HCT116 (cell line): ENCODE data around the gene LTC4S. TPM values are rescaled to one million over a fixed set of nuclear protein-coding genes. Genes with fewer than 3 reads are reported as not detected.

Experiments used
- ATAC-seq: fragments of 200-7000 bp; cut with Tn5 transposase; 2 replicates; pipeline ENCODE4 v1.9.1; 2020; ENCODE audit warnings: mild to moderate bottlenecking, moderate library complexity
- BruUV-seq: library from RNA; stranded (reverse); fragments of 400-500 nt; replicated peaks from 2 replicates; lab custom pipeline; 2021; lab: Mats Ljungman, UMichigan
- CTCF ChIA-PET: fragments of 300-600 bp; sonication (Branson Sonifier 250); formaldehyde crosslinking; loops from one replicate; lab custom pipeline; 2021; ENCODE audit warnings: antibody characterized with exemption; lab: Charles Lee
- POLR2A ChIA-PET: fragments of 300-600, 350-600 bp; sonication (Branson Sonifier 250); formaldehyde crosslinking; loops from one replicate; lab custom pipeline; 2021; ENCODE audit warnings: antibody characterized with exemption; lab: Charles Lee
- RAD21 ChIA-PET, 2 experiments: fragments of 300-600 bp; sonication (Branson Sonifier 250); formaldehyde crosslinking; loops; one replicate each; lab custom pipeline; 2023; ENCODE audit warnings: low total read pairs in 2 of 2; ENCODE audit not compliant: uncharacterized antibody in 2 of 2, unreplicated experiment in 2 of 2, low non-redundant PET in 1 of 2; lab: Charles Lee
- DNase-seq: peaks from one replicate; pipeline ENCODE4 v3.0.0-alpha.2; 2010; ENCODE audit warnings: low read depth, low spot score
- H2AFZ ChIP-seq: fragments of 200-600 bp; shearing (Covaris generic), sonication (generic); 2 replicates; pipeline ENCODE4 v1.6.1; 2017; ENCODE audit warnings: low read depth, mixed run types, mixed read lengths, antibody characterized with exemption, low read length; ENCODE audit not compliant: poor library complexity, severe bottlenecking
- H3K27ac ChIP-seq: 2 replicates; pipeline ENCODE4 v1.5.1; 2012; ENCODE audit warnings: low read depth, low read length
- H3K27me3 ChIP-seq: fragments of 200-600 bp; sonication (generic); 2 replicates; pipeline ENCODE4 v1.6.1; 2016; ENCODE audit warnings: mixed run types, low read length, mixed read lengths; ENCODE audit not compliant: insufficient read depth
- H3K36me3 ChIP-seq, 2 experiments: fragments of 200-500 bp in 1 of 2; fragments of 200-600 bp in 1 of 2; sonication (Bioruptor generic) in 1 of 2; sonication (generic) in 1 of 2; 2 replicates each; pipeline versions ENCODE4 v1.5.1 to v1.6.1; 2014 to 2016; ENCODE audit warnings: low read length in 2 of 2, inconsistent platforms in 1 of 2, mixed read lengths in 1 of 2, mixed run types in 1 of 2; ENCODE audit not compliant: insufficient read depth in 2 of 2, control insufficient read depth in 1 of 2
- H3K4me1 ChIP-seq, 2 experiments: fragments of 200-600 bp in 1 of 2; sonication (generic) in 1 of 2; 2 replicates each; pipeline versions ENCODE4 v1.5.1 to v1.6.1; 2012 to 2017; ENCODE audit warnings: low read length in 2 of 2, inconsistent platforms in 1 of 2, mild to moderate bottlenecking in 1 of 2, mixed read lengths in 1 of 2, mixed run types in 1 of 2, moderate library complexity in 1 of 2; ENCODE audit not compliant: insufficient read depth in 2 of 2, control insufficient read depth in 1 of 2
- H3K4me2 ChIP-seq: fragments of 200-600 bp; sonication (generic); 2 replicates; pipeline ENCODE4 v1.6.1; 2017; ENCODE audit warnings: mixed run types, low read length, mixed read lengths
- H3K4me3 ChIP-seq, 2 experiments: fragments of 200-600 bp in 1 of 2; sonication (generic) in 1 of 2; replicated peaks in 1 of 2; 2 replicates each; pipeline ENCODE4 v1.5.1; 2011 to 2016; ENCODE audit warnings: low read length in 2 of 2, control low read depth in 1 of 2, low read depth in 1 of 2, mild to moderate bottlenecking in 1 of 2, mixed read lengths in 1 of 2, mixed run types in 1 of 2
- H3K79me2 ChIP-seq: fragments of 200-600 bp; sonication (generic); 2 replicates; pipeline ENCODE4 v1.6.1; 2017; ENCODE audit warnings: mild to moderate bottlenecking, mixed run types, low read length, moderate library complexity, mixed read lengths; ENCODE audit not compliant: insufficient read depth
- H3K9ac ChIP-seq: fragments of 200-600 bp; sonication (generic); 2 replicates; pipeline ENCODE4 v1.6.1; 2016; ENCODE audit warnings: low read length, mixed read lengths
- H3K9me2 ChIP-seq: fragments of 200-600 bp; sonication (generic), shearing (Covaris generic); 2 replicates; pipeline ENCODE4 v1.6.1; 2017; ENCODE audit warnings: mixed run types, mild to moderate bottlenecking, moderate library complexity; ENCODE audit not compliant: insufficient read depth
- H3K9me3 ChIP-seq, 2 experiments: fragments of 200-500 bp in 1 of 2; fragments of 200-600 bp in 1 of 2; sonication (Bioruptor generic) in 1 of 2; sonication (generic) in 1 of 2; 2 replicates each; pipeline ENCODE4 v1.6.1; 2014 to 2017; ENCODE audit warnings: low read length in 2 of 2, mixed read lengths in 2 of 2, inconsistent platforms in 1 of 2, low read depth in 1 of 2, mild to moderate bottlenecking in 1 of 2, mixed run types in 1 of 2, moderate library complexity in 1 of 2; ENCODE audit not compliant: control insufficient read depth in 1 of 2, insufficient read depth in 1 of 2
- H4K20me1 ChIP-seq: fragments of 200-600 bp; sonication (generic), shearing (Covaris generic); 2 replicates; pipeline ENCODE4 v1.6.1; 2017; ENCODE audit warnings: mixed run types, mild to moderate bottlenecking, moderate library complexity; ENCODE audit not compliant: insufficient read depth
- CBX3 ChIP-seq: IDR thresholded peaks from 2 replicates; pipeline ENCODE4 v1.6.1; 2012; ENCODE audit warnings: low read depth
- CEBPB ChIP-seq: IDR thresholded peaks from 2 replicates; pipeline ENCODE4 v1.6.1; 2012; ENCODE audit warnings: low read depth
- EZH2phosphoT487 ChIP-seq: fragments of 200-600 bp; IDR thresholded peaks from 2 replicates; pipeline ENCODE4 v1.6.1; 2018; ENCODE audit warnings: antibody characterized with exemption, borderline replicate concordance
- FOSL1 ChIP-seq: IDR thresholded peaks from 2 replicates; pipeline ENCODE4 v1.6.1; 2012; ENCODE audit warnings: low read depth
- POLR2A ChIP-seq: IDR thresholded peaks from 2 replicates; pipeline ENCODE4 v1.7.0; 2011; ENCODE audit warnings: borderline replicate concordance; ENCODE audit not compliant: insufficient read depth, insufficient read length; ENCODE audit errors: extremely low read depth
- POLR2AphosphoS5 ChIP-seq: IDR thresholded peaks from 2 replicates; pipeline ENCODE4 v1.6.1; 2011; ENCODE audit warnings: mild to moderate bottlenecking, low read depth, low read length, moderate library complexity
- RAD21 ChIP-seq: IDR thresholded peaks from 2 replicates; pipeline ENCODE4 v1.6.1; 2012; ENCODE audit warnings: low read depth, mild to moderate bottlenecking
- SIN3A ChIP-seq: IDR thresholded peaks from 2 replicates; pipeline ENCODE4 v1.6.1; 2012; ENCODE audit warnings: low read depth
- SP1 ChIP-seq: IDR thresholded peaks from 2 replicates; pipeline ENCODE4 v1.6.1; 2012; ENCODE audit warnings: low read depth
- SRF ChIP-seq: IDR thresholded peaks from 2 replicates; pipeline ENCODE4 v1.6.1; 2012; ENCODE audit warnings: low read depth
- YY1 ChIP-seq: IDR thresholded peaks from 2 replicates; pipeline ENCODE4 v1.6.1; 2011; ENCODE audit warnings: low read length, low read depth, moderate library complexity, mild to moderate bottlenecking; ENCODE audit not compliant: insufficient replicate concordance; ENCODE audit errors: extremely low read depth
- ZFX ChIP-seq: fragments of 450-650 bp; IDR thresholded peaks from 2 replicates; pipeline ENCODE4 v1.6.1; 2017
- ZNF274 ChIP-seq: fragments of 200-500 bp; sonication (Bioruptor generic); IDR thresholded peaks from 2 replicates; pipeline ENCODE4 v1.6.1; 2014; ENCODE audit warnings: mild to moderate bottlenecking, low read depth, low read length, inconsistent platforms
- intact Hi-C: fragments of 100-400 bp; cut with micrococcal nuclease; formaldehyde crosslinking; loops from 2 replicates; pipeline ENCODE4 v1.10.0; 2022
- total RNA-seq: library from RNA; stranded (reverse); gene quantifications from one replicate; pipeline ENCODE4 v1.2.1, GENCODE V29; 2021; ENCODE audit not compliant: unreplicated experiment
- TF ChIP-seq, protein P1 (sequence below): IDR thresholded peaks from 2 replicates; pipeline ENCODE4 v1.6.1; 2012
- TF ChIP-seq, protein P2 (sequence below): IDR thresholded peaks from 2 replicates; pipeline ENCODE4 v1.6.1; 2012
- TF ChIP-seq, protein P3 (sequence below), 3 experiments: fragments of 200-600 bp in 1 of 3; sonication (generic) in 1 of 3; IDR thresholded peaks in 2 of 3; conservative IDR thresholded peaks in 1 of 3; 2 replicates each; pipeline ENCODE4 v1.5.1; 2012 to 2017; ENCODE audit warnings: low read depth in 2 of 3, low read length in 2 of 3, antibody characterized with exemption in 1 of 3, borderline replicate concordance in 1 of 3, control low read depth in 1 of 3, mild to moderate bottlenecking in 1 of 3, mixed read lengths in 1 of 3, mixed run types in 1 of 3, moderate library complexity in 1 of 3; ENCODE audit not compliant: insufficient read depth in 1 of 3
- TF ChIP-seq, protein P4 (sequence below): IDR thresholded peaks from 2 replicates; pipeline ENCODE4 v1.6.1; 2011; ENCODE audit warnings: mild to moderate bottlenecking, low read length, moderate library complexity; ENCODE audit not compliant: insufficient replicate concordance; ENCODE audit errors: extremely low read depth

Gene LTC4S
- total RNA-seq, 1 experiment from 2014 or later: 5.0 TPM

DNA sequence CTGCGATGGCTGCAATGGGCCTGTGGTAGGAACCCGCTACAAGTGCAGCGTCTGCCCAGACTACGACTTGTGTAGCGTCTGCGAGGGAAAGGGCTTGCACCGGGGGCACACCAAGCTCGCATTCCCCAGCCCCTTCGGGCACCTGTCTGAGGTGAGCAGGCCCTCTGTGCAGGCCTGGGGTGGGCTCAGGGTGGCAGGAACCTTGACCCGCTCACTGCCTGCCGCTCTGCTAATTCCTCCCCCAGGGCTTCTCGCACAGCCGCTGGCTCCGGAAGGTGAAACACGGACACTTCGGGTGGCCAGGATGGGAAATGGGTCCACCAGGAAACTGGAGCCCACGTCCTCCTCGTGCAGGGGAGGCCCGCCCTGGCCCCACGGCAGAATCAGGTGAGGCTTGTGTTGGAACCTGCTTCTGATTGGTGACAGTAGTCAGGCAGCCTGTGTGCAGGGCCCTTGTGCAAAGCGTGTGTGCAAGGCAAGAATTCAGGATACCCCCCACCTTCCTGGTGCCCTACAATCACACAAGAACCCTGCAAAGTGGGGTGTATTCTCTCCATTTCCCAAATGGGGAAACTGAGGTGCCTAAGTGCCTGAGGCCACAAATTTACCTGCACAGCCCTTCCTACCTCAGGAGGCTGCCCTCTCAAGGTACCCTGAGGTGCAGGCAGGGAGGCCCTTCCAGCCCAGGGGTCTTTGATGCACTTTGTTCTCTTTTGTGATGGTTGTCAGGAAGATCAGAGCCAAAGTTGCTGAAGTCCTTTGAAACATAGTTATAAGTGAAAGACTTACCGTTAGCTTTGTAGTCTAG lies 30.4 kb downstream of the LTC4S start:
- H3K4me2 ChIP-seq: no peak overlapping the region
- RAD21 ChIA-PET: no interaction called here
- H3K9ac ChIP-seq: no peak overlapping the region
- no peak for ATAC-seq
- POLR2A ChIA-PET: no interaction called here
- H3K4me1 ChIP-seq: peaks cover 19 to 36% of the 10 kb centered on the region in 2 experiments
- peaks cover 74% of the 10 kb centered on the region for H3K79me2 ChIP-seq
- TF ChIP-seq YY1 (no peak), ZNF274 (no peak), CEBPB (no peak), CBX3 (no peak), FOSL1 (no peak), RAD21 (no peak), SRF (no peak), ZFX (no peak), SP1 (no peak), POLR2A (no peak), POLR2AphosphoS5 (no peak), SIN3A (no peak), EZH2phosphoT487 (no peak)
- TF ChIP-seq, protein P1, sequence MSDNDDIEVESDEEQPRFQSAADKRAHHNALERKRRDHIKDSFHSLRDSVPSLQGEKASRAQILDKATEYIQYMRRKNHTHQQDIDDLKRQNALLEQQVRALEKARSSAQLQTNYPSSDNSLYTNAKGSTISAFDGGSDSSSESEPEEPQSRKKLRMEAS: no peak
- TF ChIP-seq, protein P2, sequence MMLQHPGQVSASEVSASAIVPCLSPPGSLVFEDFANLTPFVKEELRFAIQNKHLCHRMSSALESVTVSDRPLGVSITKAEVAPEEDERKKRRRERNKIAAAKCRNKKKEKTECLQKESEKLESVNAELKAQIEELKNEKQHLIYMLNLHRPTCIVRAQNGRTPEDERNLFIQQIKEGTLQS: no peak
- TF ChIP-seq, protein P3, sequence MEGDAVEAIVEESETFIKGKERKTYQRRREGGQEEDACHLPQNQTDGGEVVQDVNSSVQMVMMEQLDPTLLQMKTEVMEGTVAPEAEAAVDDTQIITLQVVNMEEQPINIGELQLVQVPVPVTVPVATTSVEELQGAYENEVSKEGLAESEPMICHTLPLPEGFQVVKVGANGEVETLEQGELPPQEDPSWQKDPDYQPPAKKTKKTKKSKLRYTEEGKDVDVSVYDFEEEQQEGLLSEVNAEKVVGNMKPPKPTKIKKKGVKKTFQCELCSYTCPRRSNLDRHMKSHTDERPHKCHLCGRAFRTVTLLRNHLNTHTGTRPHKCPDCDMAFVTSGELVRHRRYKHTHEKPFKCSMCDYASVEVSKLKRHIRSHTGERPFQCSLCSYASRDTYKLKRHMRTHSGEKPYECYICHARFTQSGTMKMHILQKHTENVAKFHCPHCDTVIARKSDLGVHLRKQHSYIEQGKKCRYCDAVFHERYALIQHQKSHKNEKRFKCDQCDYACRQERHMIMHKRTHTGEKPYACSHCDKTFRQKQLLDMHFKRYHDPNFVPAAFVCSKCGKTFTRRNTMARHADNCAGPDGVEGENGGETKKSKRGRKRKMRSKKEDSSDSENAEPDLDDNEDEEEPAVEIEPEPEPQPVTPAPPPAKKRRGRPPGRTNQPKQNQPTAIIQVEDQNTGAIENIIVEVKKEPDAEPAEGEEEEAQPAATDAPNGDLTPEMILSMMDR (IDR thresholded peaks at IDR 0.05 in 2 of 3, conservative IDR thresholded peaks at IDR 0.05 in 1 of 3; ENCODE audit: borderline replicate concordance in 1 of 3, insufficient read depth in 1 of 3, low read depth in 2 of 3, low read length in 2 of 3): no peak
- TF ChIP-seq, protein P4, sequence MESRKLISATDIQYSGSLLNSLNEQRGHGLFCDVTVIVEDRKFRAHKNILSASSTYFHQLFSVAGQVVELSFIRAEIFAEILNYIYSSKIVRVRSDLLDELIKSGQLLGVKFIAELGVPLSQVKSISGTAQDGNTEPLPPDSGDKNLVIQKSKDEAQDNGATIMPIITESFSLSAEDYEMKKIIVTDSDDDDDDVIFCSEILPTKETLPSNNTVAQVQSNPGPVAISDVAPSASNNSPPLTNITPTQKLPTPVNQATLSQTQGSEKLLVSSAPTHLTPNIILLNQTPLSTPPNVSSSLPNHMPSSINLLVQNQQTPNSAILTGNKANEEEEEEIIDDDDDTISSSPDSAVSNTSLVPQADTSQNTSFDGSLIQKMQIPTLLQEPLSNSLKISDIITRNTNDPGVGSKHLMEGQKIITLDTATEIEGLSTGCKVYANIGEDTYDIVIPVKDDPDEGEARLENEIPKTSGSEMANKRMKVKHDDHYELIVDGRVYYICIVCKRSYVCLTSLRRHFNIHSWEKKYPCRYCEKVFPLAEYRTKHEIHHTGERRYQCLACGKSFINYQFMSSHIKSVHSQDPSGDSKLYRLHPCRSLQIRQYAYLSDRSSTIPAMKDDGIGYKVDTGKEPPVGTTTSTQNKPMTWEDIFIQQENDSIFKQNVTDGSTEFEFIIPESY: no peak
- H3K9me3 ChIP-seq: no peaks in the 10 kb centered on the region
- H3K9me2 ChIP-seq: no peaks in the 10 kb centered on the region
- peaks cover 12% of the 10 kb centered on the region; the same call in 1 of the 2 replicates for H4K20me1 ChIP-seq
- CTCF ChIA-PET: no interaction called here
- no peak overlapping the region for H2AFZ ChIP-seq
- peaks cover 47 to 67% of the 10 kb centered on the region in 2 experiments; a peak in 3 of 4 replicates for H3K36me3 ChIP-seq
- no peak overlapping the region; the same call in 1 of the 2 replicates for H3K27ac ChIP-seq
- no peak overlapping the region for H3K4me3 ChIP-seq
- DNase-seq: no peak
- no peaks in the 10 kb centered on the region for H3K27me3 ChIP-seq
- intact Hi-C loops: no loop called here
- BruUV-seq: no TSS peak
